MCF 10A (cell line): ENCODE results near the gene INPP5D. TPM values are rescaled to one million over a fixed set of nuclear protein-coding genes. Genes with fewer than 3 reads are reported as not detected.

ENCODE experiments used
- BruUV-seq: library from RNA; stranded (reverse); fragments of 400-500 nt; replicated peaks from 2 replicates; lab custom pipeline; 2021; lab: Mats Ljungman, UMichigan
- CTCF ChIA-PET: fragments of 300-600 bp; sonication (Branson Sonifier 250); formaldehyde crosslinking; extraction: SDS; loops from one replicate; lab custom pipeline; 2021; ENCODE audit warnings: antibody characterized with exemption, inconsistent platforms; lab: Yijun Ruan, JAX
- POLR2A ChIA-PET: fragments of 300-600, 350-650 bp; sonication (Branson Sonifier 250); formaldehyde crosslinking; extraction: SDS; loops from one replicate; lab custom pipeline; 2020; ENCODE audit warnings: antibody characterized with exemption, inconsistent platforms; lab: Yijun Ruan, JAX
- DNase-seq: peaks from one replicate; pipeline ENCODE4 v3.0.0-alpha.2; 2018; ENCODE audit not compliant: unreplicated experiment
- H3K27ac Mint-ChIP-seq: one replicate; pipeline ENCODE4 v1.8.0; 2022; ENCODE audit warnings: mild to moderate bottlenecking, low read depth, mixed read lengths; ENCODE audit not compliant: unreplicated experiment
- H3K27me3 Mint-ChIP-seq: one replicate; pipeline ENCODE4 v1.8.0; 2022; ENCODE audit warnings: mixed read lengths; ENCODE audit not compliant: insufficient read depth, unreplicated experiment
- H3K36me3 Mint-ChIP-seq: one replicate; pipeline ENCODE4 v1.8.0; 2022; ENCODE audit warnings: mild to moderate bottlenecking, moderate library complexity, mixed read lengths; ENCODE audit not compliant: insufficient read depth, unreplicated experiment
- H3K4me1 Mint-ChIP-seq: one replicate; pipeline ENCODE4 v1.8.0; 2022; ENCODE audit warnings: mixed read lengths; ENCODE audit not compliant: insufficient read depth, unreplicated experiment
- H3K4me3 Mint-ChIP-seq: one replicate; pipeline ENCODE4 v1.8.0; 2022; ENCODE audit warnings: mild to moderate bottlenecking, moderate library complexity, mixed read lengths; ENCODE audit not compliant: unreplicated experiment
- H3K9me3 Mint-ChIP-seq: one replicate; pipeline ENCODE4 v1.8.0; 2022; ENCODE audit warnings: mixed read lengths; ENCODE audit not compliant: unreplicated experiment
- intact Hi-C: fragments of 100-400 bp; cut with micrococcal nuclease; formaldehyde crosslinking; loops from 2 replicates; pipeline ENCODE4 v1.14.1; 2022
- total RNA-seq: library from RNA; stranded (reverse); gene quantifications from 2 replicates; pipeline ENCODE4 v1.2.3, GENCODE V29; 2022
- TF ChIP-seq, protein P1 (sequence below): fragments of 200-600 bp; IDR thresholded peaks from one replicate; pipeline ENCODE4 v1.8.0; 2022; ENCODE audit warnings: antibody characterized with exemption, mild to moderate bottlenecking; ENCODE audit not compliant: unreplicated experiment

Gene INPP5D
- total RNA-seq, 1 experiment from 2014 or later, result 64.9 TPM

DNA sequence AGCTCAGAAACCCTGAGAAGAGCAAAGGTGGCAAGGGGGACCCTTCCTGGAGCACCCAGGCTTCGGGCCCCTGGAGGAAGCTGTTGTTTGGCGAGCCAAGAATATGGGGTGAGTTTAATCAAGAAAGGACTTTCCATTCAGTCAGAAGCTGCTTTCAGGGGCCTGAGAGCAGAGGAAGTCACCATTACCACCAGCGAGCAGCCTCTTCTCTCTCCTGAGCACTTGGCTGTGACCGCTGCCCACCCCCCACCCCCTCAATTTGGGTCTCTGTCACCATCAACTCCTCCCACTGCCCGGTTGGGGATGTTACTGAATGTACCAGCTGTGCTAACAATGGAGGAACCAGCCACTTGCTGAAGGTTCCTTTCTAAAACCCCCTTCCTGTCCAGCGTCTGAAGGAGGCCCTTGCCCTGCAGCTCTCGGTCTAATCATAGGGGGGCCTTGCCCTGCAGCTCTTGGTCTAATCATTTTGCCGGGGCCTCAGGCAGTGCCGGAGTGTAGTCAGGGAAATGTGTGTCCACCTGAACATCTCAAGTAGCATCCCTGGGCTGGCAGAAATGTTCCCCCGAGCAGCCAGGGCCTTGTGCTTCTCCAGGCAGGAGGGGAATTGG, 943 bp downstream of the INPP5D start:
- Mint-ChIP-seq H3K27ac (no peak overlapping the region), H3K4me1 (no peaks in the 10 kb centered on the region), H3K4me3 (no peak overlapping the region), H3K36me3 (no peaks in the 10 kb centered on the region), H3K9me3 (no peaks in the 10 kb centered on the region), H3K27me3 (no peaks in the 10 kb centered on the region)
- ChIA-PET POLR2A (interaction anchor here (0.5 to 0.9 kb wide), 2 partner anchors 98 to 755 kb away, joined by 3 read pairs; no protein-coding TSS in a partner anchor), CTCF (interaction anchor here (0.6 kb wide), 1 partner anchor 81 kb away, joined by 3 read pairs; no protein-coding TSS in a partner anchor)
- DNase-seq, result no peak
- intact Hi-C loops, result no loop called here
- BruUV-seq, result no TSS peak
- TF ChIP-seq, protein P1, sequence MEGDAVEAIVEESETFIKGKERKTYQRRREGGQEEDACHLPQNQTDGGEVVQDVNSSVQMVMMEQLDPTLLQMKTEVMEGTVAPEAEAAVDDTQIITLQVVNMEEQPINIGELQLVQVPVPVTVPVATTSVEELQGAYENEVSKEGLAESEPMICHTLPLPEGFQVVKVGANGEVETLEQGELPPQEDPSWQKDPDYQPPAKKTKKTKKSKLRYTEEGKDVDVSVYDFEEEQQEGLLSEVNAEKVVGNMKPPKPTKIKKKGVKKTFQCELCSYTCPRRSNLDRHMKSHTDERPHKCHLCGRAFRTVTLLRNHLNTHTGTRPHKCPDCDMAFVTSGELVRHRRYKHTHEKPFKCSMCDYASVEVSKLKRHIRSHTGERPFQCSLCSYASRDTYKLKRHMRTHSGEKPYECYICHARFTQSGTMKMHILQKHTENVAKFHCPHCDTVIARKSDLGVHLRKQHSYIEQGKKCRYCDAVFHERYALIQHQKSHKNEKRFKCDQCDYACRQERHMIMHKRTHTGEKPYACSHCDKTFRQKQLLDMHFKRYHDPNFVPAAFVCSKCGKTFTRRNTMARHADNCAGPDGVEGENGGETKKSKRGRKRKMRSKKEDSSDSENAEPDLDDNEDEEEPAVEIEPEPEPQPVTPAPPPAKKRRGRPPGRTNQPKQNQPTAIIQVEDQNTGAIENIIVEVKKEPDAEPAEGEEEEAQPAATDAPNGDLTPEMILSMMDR, result no peak

DNA sequence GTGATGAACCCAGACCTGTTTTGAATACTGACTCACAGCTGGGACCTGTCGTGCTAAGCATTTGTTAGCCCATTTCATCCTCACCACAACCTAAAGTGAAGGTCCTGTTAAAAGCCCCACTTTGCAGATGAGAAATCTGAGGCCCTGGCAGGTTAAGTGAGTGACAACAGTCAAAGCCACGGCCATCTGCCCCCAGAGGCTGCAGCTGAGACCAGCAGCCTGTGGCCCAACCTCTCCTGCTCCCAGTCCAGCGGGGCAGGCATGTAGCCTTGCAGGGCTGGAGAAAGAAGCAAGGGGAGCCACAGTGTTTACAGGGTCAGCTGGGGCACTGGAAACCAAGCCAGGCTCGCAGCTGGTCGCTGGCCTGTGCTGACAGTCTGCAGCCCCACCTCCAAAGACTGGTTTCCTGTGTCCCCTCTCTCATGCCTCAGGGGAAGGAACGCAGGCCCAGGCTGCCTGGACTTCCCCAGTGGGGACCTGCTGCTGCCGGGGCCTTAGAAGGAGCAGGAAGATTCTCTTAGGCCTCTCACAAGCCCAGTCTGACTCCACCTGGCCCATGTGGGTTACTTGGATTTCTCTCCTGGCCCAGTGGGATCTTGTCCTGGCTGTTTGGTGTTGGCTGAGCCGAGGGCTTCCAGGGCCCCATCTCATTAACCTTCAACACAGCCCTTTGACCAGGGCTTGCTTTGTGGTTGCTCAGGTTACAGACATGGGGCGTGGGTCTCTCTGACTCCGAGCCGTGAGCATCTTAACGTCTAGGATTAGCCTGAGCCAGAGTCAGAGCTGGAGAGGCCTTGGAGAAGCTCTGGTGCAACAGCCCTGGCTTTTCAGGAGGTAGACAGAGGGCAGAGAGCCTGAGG, 1.7 kb downstream of the INPP5D start:
- intact Hi-C loops, result no loop called here
- Mint-ChIP-seq H3K9me3 (no peaks in the 10 kb centered on the region), H3K4me3 (no peak overlapping the region), H3K27ac (no peak overlapping the region), H3K27me3 (no peaks in the 10 kb centered on the region), H3K4me1 (peaks cover 2% of the 10 kb centered on the region), H3K36me3 (no peaks in the 10 kb centered on the region)
- POLR2A ChIA-PET, result no interaction called here
- no peak for DNase-seq
- CTCF ChIA-PET, result no interaction called here
- BruUV-seq, result no TSS peak
- TF ChIP-seq, protein P1, result no peak

DNA sequence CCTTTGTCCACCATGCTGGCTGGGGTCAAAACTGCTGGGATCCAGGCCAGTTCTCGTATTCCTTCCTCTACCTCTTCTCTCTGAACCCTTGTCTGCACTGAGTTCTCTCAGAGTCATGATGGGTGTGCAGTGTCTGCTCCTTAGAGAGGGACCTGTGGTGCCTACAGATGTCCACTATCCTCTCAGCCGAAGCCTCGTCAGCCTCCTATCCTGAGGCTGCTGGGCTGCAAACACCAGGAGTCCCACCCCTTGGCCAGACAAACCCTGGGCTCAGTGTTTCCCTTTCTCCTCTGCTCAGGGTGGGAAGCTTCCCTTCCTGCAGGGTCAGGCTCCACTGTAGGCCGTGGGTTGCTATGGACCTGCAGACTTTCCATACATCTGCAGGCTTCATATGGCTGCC, 2.3 kb downstream of the INPP5D start:
- CTCF ChIA-PET, result interaction anchor here (1.4 kb wide), 1 partner anchor 188 kb away, joined by 5 read pairs; no protein-coding TSS in a partner anchor
- intact Hi-C loops, result no loop called here

DNA sequence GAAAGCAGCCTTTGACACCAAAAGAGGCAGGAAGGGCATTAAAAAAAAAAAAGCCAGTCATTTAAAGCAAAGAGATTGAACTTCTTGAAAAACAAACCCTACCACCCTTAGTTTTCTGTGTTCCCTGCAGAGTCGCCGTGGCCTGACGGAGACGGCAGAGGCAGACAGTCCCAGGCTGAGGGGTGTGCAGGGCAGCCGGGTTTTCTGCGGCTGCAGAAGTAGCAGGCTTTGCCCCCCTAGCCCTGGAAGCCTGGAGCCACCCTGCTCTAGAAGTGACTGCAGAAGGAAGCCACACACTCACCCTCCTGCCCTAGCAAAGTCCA, 2.8 kb downstream of the INPP5D start:
- no peaks in the 10 kb centered on the region for H3K9me3 Mint-ChIP-seq
- no peaks in the 10 kb centered on the region for H3K36me3 Mint-ChIP-seq
- H3K27me3 Mint-ChIP-seq, result no peaks in the 10 kb centered on the region
- no peak overlapping the region for H3K27ac Mint-ChIP-seq
- ChIA-PET POLR2A (no interaction called here), CTCF (interaction anchor here (1.4 kb wide), 1 partner anchor 188 kb away, joined by 5 read pairs; no protein-coding TSS in a partner anchor)
- H3K4me1 Mint-ChIP-seq, result peaks cover 8% of the 10 kb centered on the region
- TF ChIP-seq, protein P1, result no peak
- DNase-seq, result no peak
- BruUV-seq, result no TSS peak
- intact Hi-C loops, result no loop called here
- no peak overlapping the region for H3K4me3 Mint-ChIP-seq

More for the DNA sequence above, 2.3 kb downstream of the INPP5D start:
- Mint-ChIP-seq H3K27me3 (no peaks in the 10 kb centered on the region), H3K4me3 (no peak overlapping the region), H3K36me3 (no peaks in the 10 kb centered on the region), H3K27ac (no peak overlapping the region), H3K9me3 (no peaks in the 10 kb centered on the region), H3K4me1 (peaks cover 8% of the 10 kb centered on the region)
- no peak for DNase-seq
- TF ChIP-seq, protein P1, result no peak
- POLR2A ChIA-PET, result no interaction called here
- no TSS peak for BruUV-seq
